Mucosa of descending colon (tissue), 3 donors: ENCODE measurements around the gene TMEFF2. TPM values are rescaled to one million over a fixed set of nuclear protein-coding genes. Genes with fewer than 3 reads are reported as not detected.

Experiments
- ATAC-seq: fragments of 200-7000 bp; cut with Tn5 transposase; one replicate; pipeline ENCODE4 v1.9.1; 2020; ENCODE audit warnings: mild to moderate bottlenecking, moderate library complexity
- DNase-seq, 3 donors: peaks; one replicate each; pipeline ENCODE4 v3.0.0-alpha.2; 2020
- H3K36me3 ChIP-seq: fragments of 200-600 bp; one replicate; pipeline ENCODE4 v1.8.0; 2021; ENCODE audit warnings: low read depth, mild to moderate bottlenecking
- H3K4me1 ChIP-seq: fragments of 200-600 bp; one replicate; pipeline ENCODE4 v1.8.0; 2021; ENCODE audit warnings: low read depth, mild to moderate bottlenecking
- H3K4me3 ChIP-seq: fragments of 200-600 bp; one replicate; pipeline ENCODE4 v1.8.0; 2021; ENCODE audit warnings: mild to moderate bottlenecking
- H3K9me3 ChIP-seq: fragments of 200-600 bp; one replicate; pipeline ENCODE4 v1.8.0; 2021; ENCODE audit warnings: mild to moderate bottlenecking
- CTCF ChIP-seq: fragments of 200-600 bp; IDR thresholded peaks from one replicate; pipeline ENCODE4 v1.8.0; 2022; ENCODE audit warnings: antibody characterized with exemption, mild to moderate bottlenecking
- intact Hi-C, 2 donors: fragments of 100-400 bp; cut with DNase I in 1 of 2; cut with micrococcal nuclease in 1 of 2; formaldehyde crosslinking; loops; one replicate each; pipeline versions ENCODE4 v1.11.0 to v1.11.1; 2022; cut with DNase I, micrococcal nuclease
- total RNA-seq, 3 donors: library from RNA; stranded (reverse); fragmentation: NEBNext Ultra II Directional in 2 of 3; extraction: Animal tissue kit (Norgen Biotek cat#: 25700) in 2 of 3; gene quantifications; one replicate each; pipeline versions ENCODE4 v1.2.1 to v1.2.4, GENCODE V29; 2021 to 2023
- donor health status: DM: no; HTN: no; CAD: no; lungs with moderate emphysema.
- donor health status: DM: no; HTN: no; CAD: no.
- donor health status: DM: no; HTN: yes; CAD: no.

Gene TMEFF2
- total RNA-seq, 3 donors from 2014 or later, result 0.31 to 1.0 TPM; not detected in 1

DNA sequence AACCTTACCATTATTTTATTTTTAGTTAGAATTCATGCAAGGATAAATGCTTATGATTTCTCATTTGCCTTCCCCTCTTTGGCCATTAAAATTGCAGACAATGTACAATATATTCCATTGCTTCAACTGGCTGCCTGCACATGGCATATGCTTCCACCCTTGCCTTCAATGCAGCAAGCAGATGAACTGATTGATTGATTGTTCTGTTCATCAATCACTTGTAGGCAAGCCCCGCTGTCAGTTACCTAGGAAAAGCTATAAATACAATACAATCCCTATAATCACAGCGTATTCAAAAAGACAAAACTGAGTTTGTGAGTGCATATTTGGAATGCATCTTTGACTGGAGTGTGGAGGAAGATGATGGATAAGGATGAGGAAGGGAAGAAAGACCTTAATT, 274.2 kb downstream of the TMEFF2 start:
- ATAC-seq (no peak), DNase-seq (no peak)
- TF ChIP-seq CTCF, result no peak
- H3K36me3 ChIP-seq, result no peaks in the 10 kb centered on the region
- no peaks in the 10 kb centered on the region for H3K9me3 ChIP-seq
- H3K4me1 ChIP-seq, result no peaks in the 10 kb centered on the region
- H3K4me3 ChIP-seq, result no peak overlapping the region
- intact Hi-C loops, result no loop called here

DNA sequence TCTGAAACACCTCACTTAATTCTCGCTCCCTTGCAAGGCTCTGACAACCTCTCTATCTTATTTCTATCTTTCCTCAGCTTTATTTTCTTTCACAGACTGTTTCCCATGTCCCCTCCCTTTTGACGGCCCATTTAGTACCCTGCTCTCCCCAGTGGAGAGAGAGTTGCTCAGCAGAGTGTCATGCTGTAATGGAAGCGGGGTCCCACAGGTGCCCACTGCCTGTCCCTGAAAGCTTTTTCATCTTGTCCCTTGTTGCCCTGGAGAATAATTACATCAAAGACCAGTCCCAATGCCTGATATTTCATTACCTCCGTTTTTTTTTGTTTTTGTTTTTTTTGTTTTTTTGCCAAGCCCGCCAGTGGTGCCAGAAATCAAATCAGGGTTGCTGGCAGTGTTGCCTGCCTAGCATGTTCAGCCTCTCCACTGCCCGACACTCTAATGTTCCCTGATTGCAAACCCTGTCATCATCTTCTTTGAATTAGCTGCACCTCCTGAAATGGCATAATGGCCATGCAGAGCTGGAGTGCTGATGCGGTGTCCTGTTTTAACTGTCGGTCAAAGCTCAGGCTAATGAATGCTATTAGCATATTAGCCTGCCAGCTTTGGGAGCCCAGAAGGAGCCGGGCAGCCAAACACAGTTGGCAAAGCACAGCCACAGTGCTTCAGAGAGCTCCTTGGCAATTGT, 276.6 kb downstream of the TMEFF2 start:
- no peaks in the 10 kb centered on the region for H3K36me3 ChIP-seq
- H3K4me3 ChIP-seq, result no peak overlapping the region
- TF ChIP-seq CTCF, result no peak
- ATAC-seq, result no peak
- no peak for DNase-seq
- no peaks in the 10 kb centered on the region for H3K4me1 ChIP-seq
- intact Hi-C loops, result no loop called here
- H3K9me3 ChIP-seq, result no peaks in the 10 kb centered on the region

DNA sequence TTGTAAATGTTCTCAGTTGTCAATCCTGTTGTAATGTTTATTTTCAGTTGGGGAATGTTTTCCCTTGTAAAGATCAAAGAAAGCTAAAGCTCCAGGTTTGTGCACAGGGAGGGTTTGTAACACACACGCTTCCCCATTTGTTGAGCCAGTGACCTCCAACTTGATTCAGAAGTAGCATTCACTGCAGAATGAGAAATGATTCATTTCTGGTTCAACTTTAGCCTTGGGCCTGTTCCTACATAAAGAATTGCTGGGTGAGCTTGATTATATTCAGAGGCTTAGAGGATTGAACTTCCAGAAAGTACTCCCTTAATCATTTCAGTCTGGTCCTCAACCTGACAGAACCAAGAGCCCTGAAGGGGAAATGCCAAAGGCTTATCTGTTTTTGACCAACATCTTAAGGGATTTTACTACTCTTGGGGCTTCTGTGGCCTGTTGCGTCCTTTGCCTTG, 277.3 kb downstream of the TMEFF2 start:
- no peak for DNase-seq
- H3K4me3 ChIP-seq, result no peak overlapping the region
- H3K36me3 ChIP-seq, result no peaks in the 10 kb centered on the region
- intact Hi-C loops, result no loop called here
- H3K9me3 ChIP-seq, result no peaks in the 10 kb centered on the region
- no peak for TF ChIP-seq CTCF
- no peak for ATAC-seq
- H3K4me1 ChIP-seq, result no peaks in the 10 kb centered on the region

GRCh38 chr2:191916826-191917225, 277.9 kb downstream of the TMEFF2 start:
- Histone ChIP-seq H3K9me3 (no peaks in the 10 kb centered on the region), H3K4me3 (no peak overlapping the region), H3K36me3 (no peaks in the 10 kb centered on the region), H3K4me1 (no peaks in the 10 kb centered on the region)
- intact Hi-C loops, result no loop called here
- TF ChIP-seq CTCF, result no peak
- DNase-seq, result no peak
- ATAC-seq, result no peak

DNA sequence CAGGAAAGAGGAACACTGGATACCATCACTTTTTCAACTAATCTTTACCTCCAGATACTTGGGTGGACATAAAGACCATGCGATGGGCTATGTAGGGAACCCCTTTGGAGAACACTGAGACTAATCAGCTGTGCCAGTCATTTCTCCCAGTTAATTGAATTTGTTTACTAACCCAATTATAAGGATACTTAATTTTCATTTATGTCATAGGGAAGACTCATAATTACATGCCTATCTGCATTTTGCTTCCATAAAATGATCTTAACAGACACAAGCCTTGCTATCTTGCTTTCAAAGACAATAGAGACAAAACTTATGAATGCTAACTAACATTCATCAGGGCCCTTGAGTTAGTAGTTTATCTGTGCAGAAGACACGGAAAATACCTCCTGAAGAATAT, 279.0 kb downstream of the TMEFF2 start:
- no peaks in the 10 kb centered on the region for H3K4me1 ChIP-seq
- H3K4me3 ChIP-seq, result no peak overlapping the region
- H3K9me3 ChIP-seq, result no peaks in the 10 kb centered on the region
- DNase-seq (no peak), ATAC-seq (no peak)
- H3K36me3 ChIP-seq, result no peaks in the 10 kb centered on the region
- intact Hi-C loops, result no loop called here
- no peak for TF ChIP-seq CTCF

DNA sequence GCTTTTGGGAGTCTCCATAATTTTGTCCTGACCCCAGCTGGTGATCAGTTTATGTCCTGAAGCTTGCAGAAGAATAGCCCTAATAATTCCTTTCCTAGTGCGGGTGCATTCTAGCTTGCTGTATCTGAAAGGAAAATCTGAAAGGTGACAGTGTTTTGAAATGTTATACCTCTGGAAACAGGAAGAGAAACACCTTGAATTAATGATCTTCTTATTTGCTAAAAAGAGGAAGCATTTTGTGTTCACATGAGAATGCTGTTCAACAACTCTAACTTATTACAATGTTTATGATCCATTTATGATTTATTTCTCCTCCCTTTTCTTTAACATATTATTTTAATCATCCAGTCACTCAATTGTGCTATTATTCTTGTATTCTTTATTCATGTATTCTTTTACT, 280.9 kb downstream of the TMEFF2 start:
- TF ChIP-seq CTCF, result no peak
- Histone ChIP-seq H3K4me3 (no peak overlapping the region), H3K4me1 (no peaks in the 10 kb centered on the region), H3K9me3 (no peaks in the 10 kb centered on the region), H3K36me3 (no peaks in the 10 kb centered on the region)
- DNase-seq (no peak), ATAC-seq (no peak)
- intact Hi-C loops, result no loop called here
